Small intestine (tissue), 7 donors: Measurements from ENCODE around the gene SMAD3. TPM values are rescaled to one million over a fixed set of nuclear protein-coding genes. Genes with fewer than 3 reads are reported as not detected.
A peak's percentile ranks its signal among the peaks of the same experiment; 100 is the strongest.

Source experiments
- DNase-seq, 2 donors: peaks; one replicate each; pipeline versions ENCODE4 v3.0.0 to v3.0.0-alpha.2; 2013
- FAIRE-seq: peaks from 2 replicates; lab custom pipeline; 2012; peaks lifted over from hg19 to GRCh38; lab: Jason Lieb, UNC
- H3K27ac ChIP-seq, 3 donors: one replicate each; pipeline ENCODE4 v1.5.1; 2013; ENCODE audit warnings: low read length in 2 of 3, mild to moderate bottlenecking in 2 of 3, control low read depth in 1 of 3, inconsistent platforms in 1 of 3, low read depth in 1 of 3, moderate library complexity in 1 of 3
- H3K27me3 ChIP-seq, 3 donors: one replicate each; pipeline ENCODE4 v1.6.1; 2013; ENCODE audit warnings: low read length in 3 of 3, inconsistent platforms in 1 of 3; ENCODE audit not compliant: control insufficient read depth in 3 of 3, insufficient read depth in 3 of 3
- H3K36me3 ChIP-seq, 3 donors: one replicate each; pipeline ENCODE4 v1.6.1; 2013; ENCODE audit warnings: low read length in 3 of 3, inconsistent platforms in 1 of 3, low read depth in 1 of 3, mild to moderate bottlenecking in 1 of 3, moderate library complexity in 1 of 3; ENCODE audit not compliant: control insufficient read depth in 3 of 3, insufficient read depth in 2 of 3
- H3K4me1 ChIP-seq, 3 donors: one replicate each; pipeline ENCODE4 v1.6.1; 2013; ENCODE audit warnings: low read length in 2 of 3, inconsistent platforms in 1 of 3, low read depth in 1 of 3, mild to moderate bottlenecking in 1 of 3, moderate library complexity in 1 of 3; ENCODE audit not compliant: control insufficient read depth in 3 of 3, insufficient read depth in 2 of 3
- H3K4me3 ChIP-seq, 3 donors: one replicate each; pipeline ENCODE4 v1.5.1; 2013; ENCODE audit warnings: low read length in 3 of 3, control low read depth in 1 of 3, inconsistent platforms in 1 of 3, low read depth in 1 of 3, mild to moderate bottlenecking in 1 of 3, moderate library complexity in 1 of 3
- H3K9me3 ChIP-seq, 2 donors: one replicate each; pipeline ENCODE4 v1.6.1; 2013; ENCODE audit warnings: low read depth in 1 of 2, low read length in 1 of 2; ENCODE audit not compliant: control insufficient read depth in 2 of 2, insufficient read depth in 1 of 2
- WGBS, 3 donors: extraction: QIAGEN DNeasy Blood & Tissue Kit; methylation state at CpG; one replicate each; pipeline ENCODE4 v1.1.7; 2013; 5-methylcytosine and 5-hydroxymethylcytosine counted together
- polyA plus RNA-seq, 4 donors: library from polyadenylated mRNA; stranded (reverse) in 3 of 4; unstranded in 1 of 4; fragments of 200-250 nt in 3 of 4; fragments of 120-200 nt in 1 of 4; gene quantifications; one replicate each; pipeline versions ENCODE4 v1.2.1 to v1.2.3, GENCODE V29; 2013
- donor health status: healthy with polysubstance abuse.
- donor health status: control.
- donor health status: control.
- donor health status: Bipolar disorder and iron deficiency.
- donor health status: healthy.

SMAD3 gene
- polyA plus RNA-seq, 4 donors = 11.6 to 33.2 (median 14.6) TPM

- DNase-seq = no peak
- peaks cover 0 to 34% (median 0%) of the 10 kb centered on the region in 3 donors for H3K4me1 ChIP-seq
- no peaks in the 10 kb centered on the region for H3K36me3 ChIP-seq
- no peaks in the 10 kb centered on the region for H3K27me3 ChIP-seq
- no peak overlapping the region for H3K4me3 ChIP-seq
- no peak for FAIRE-seq
- no peak overlapping the region for H3K27ac ChIP-seq
- no peaks in the 10 kb centered on the region for H3K9me3 ChIP-seq
These were observed 26.7 kb upstream of the SMAD3 start for GRCh38 chr15:67038736-67039135.

DNA sequence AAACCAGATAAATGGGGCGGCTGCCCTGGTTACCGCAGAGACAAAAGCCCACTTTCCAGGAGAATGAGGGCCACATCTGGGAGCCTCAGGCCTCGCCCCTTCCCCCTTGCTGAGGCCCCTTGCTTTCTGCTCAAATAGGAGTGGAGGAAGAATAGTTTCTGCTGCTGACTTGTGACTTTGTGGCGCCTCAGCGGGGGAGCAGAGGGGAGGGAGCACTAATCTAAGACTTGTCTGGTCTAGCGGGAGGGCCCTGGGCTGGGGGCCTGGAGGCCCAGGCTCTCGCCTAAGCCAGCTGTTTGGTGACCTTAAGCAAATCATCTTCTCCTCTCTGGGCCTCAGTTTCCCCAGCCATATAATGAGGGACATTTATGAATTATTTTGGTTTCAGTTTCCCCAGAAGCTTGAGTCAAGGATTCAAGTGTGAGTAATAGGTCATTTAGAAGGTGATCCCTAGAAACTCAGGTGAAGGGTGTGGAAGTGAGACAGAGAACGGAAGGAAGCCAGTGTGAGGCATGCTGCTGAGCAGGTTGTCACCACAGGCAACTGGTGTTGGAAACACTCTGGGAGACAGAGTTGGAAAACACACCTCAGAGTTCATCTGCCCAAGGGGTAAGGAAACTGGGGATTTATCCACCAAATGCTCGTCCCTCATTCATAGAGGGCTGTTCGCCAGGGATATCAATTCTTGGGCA lies 25.9 kb upstream of the SMAD3 start:
- Histone ChIP-seq H3K36me3 (peaks cover 0 to 5% (median 0%) of the 10 kb centered on the region in 3 donors), H3K9me3 (no peaks in the 10 kb centered on the region), H3K27ac (peak overlapping the region in 2 of 3 donors; percentile 3 to 38), H3K27me3 (no peaks in the 10 kb centered on the region), H3K4me1 (peaks cover 0 to 38% (median 0%) of the 10 kb centered on the region in 3 donors), H3K4me3 (no peak overlapping the region)
- 75 to 80% (median 78%) methylated on average over 10 of the region's 10 CpGs for WGBS, 3 donors
- peak; percentile 74 to 79 for DNase-seq
- FAIRE-seq = no peak

GRCh38 chr15:67040277-67040676 lies 25.1 kb upstream of the SMAD3 start:
- FAIRE-seq = no peak
- H3K27ac ChIP-seq = peak overlapping the region in 2 of 3 donors; percentile 3 to 38
- DNase-seq = no peak
- H3K4me3 ChIP-seq = no peak overlapping the region
- 54 to 76% (median 69%) methylated on average over 2 of the region's 2 CpGs for WGBS, 3 donors
- H3K27me3 ChIP-seq = no peaks in the 10 kb centered on the region
- H3K4me1 ChIP-seq = peaks cover 0 to 40% (median 0%) of the 10 kb centered on the region in 3 donors
- H3K36me3 ChIP-seq = peaks cover 0 to 5% (median 0%) of the 10 kb centered on the region in 3 donors
- no peaks in the 10 kb centered on the region for H3K9me3 ChIP-seq

GRCh38 chr15:67042551-67043142 lies 22.8 kb upstream of the SMAD3 start:
- DNase-seq = peak; percentile 70 to 82
- H3K27ac ChIP-seq = peak overlapping the region; percentile 46 to 80 (median 77)
- H3K9me3 ChIP-seq = no peaks in the 10 kb centered on the region
- no peaks in the 10 kb centered on the region for H3K27me3 ChIP-seq
- no peak for FAIRE-seq
- no peak overlapping the region for H3K4me3 ChIP-seq
- WGBS, 3 donors = 12 to 40% (median 29%) methylated on average over 7 of the region's 7 CpGs
- peaks cover 0 to 5% (median 0%) of the 10 kb centered on the region in 3 donors for H3K36me3 ChIP-seq
- H3K4me1 ChIP-seq = peaks cover 0 to 36% (median 2%) of the 10 kb centered on the region in 3 donors

- H3K27me3 ChIP-seq = no peaks in the 10 kb centered on the region
- WGBS, 3 donors = 74 to 86% (median 82%) methylated on average over 11 to 13 of the region's 13 CpGs
- peaks cover 0 to 5% (median 0%) of the 10 kb centered on the region in 3 donors for H3K36me3 ChIP-seq
- H3K4me1 ChIP-seq = peaks cover 0 to 49% (median 2%) of the 10 kb centered on the region in 3 donors
- no peak for FAIRE-seq
- DNase-seq = no peak
- no peak overlapping the region for H3K4me3 ChIP-seq
- peak overlapping the region in 2 of 3 donors; percentile 57 to 68 for H3K27ac ChIP-seq
- no peaks in the 10 kb centered on the region for H3K9me3 ChIP-seq
These were observed 21.2 kb upstream of the SMAD3 start for GRCh38 chr15:67043939-67044771.

DNA sequence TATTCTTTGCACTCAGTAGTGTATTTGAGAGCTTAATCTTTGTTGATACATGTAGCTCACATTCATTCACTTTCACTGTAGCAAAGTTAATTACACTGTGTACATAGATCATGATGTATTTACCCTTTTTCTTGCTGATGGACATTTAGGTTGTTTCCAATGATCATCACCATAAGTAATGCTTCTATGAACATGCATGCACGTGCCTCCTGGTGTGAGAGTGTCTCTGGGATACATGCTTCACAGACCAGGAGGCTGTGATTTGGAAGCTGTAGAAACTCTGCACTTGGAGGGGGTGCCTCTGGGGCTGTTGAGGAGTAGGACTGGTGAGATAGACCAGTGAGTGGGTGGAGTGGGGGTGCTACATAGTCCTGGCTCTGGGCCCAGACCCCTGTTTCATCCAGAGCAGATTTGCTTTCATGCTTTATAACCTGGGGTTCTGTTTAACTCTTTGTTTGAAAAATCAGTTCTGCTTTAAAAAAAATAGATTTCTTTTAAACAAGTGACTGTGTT lies 18.2 kb upstream of the SMAD3 start:
- no peaks in the 10 kb centered on the region for H3K27me3 ChIP-seq
- WGBS, 3 donors = 21 to 63% (median 26%) methylated on average over 1 of the region's 1 CpG

DNA sequence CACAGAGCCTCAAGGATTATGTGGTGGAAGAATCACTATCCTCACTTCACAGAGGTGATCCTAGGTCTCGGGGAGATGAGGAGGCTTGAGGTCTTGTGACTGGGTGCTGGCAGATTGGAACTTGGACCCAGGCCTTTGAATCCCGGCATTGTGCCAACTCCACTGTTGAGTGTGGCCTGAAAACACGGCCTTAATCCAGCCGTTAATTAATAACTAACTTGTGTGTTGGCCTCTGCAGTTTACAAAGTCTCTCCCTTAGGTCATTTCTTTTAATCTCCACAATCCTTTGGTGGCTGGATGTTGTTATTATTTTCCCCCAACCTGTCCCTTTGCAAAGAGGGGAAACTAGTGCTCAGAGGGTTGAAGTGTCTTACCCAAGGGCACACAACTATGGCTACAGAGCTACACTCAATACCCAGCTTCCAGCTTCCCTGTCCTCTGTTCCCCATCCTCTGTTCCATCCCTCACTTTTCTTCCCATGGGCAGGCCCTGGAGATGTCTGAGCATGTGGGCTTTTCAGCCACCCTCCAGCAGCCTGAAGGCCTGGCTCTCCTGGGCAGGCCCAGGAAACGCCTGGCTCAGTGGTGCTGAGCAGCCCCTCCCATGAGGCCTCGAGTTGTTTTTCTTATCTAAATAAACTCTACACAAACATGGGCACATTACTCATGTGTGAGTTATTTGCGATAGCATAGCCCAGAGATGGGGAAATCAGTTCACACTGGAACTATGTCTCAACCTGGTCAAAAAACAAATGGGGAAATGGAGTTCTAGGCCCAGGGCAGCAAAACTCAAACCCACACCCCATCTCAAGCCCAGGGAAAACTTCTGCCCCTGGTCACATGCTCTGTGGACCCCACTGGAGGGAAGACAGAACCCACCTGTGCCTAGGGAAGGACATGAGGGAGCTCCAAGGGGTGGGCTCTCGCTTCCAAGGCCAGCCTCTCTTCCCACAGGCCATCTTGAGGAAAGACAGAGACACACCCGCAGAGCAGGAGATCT lies 16.8 kb upstream of the SMAD3 start:
- no peaks in the 10 kb centered on the region for H3K9me3 ChIP-seq
- FAIRE-seq (no peak), DNase-seq (peak; percentile 94 to 98)
- WGBS, 3 donors = 19 to 48% (median 26%) methylated on average over 9 of the region's 9 CpGs
- H3K27ac ChIP-seq = peak overlapping the region; percentile 95 to 98 (median 97)
- H3K36me3 ChIP-seq = peaks cover 0 to 5% (median 0%) of the 10 kb centered on the region in 3 donors
- peaks cover 7 to 53% (median 12%) of the 10 kb centered on the region in 3 donors for H3K4me1 ChIP-seq
- H3K4me3 ChIP-seq = no peak overlapping the region
- H3K27me3 ChIP-seq = no peaks in the 10 kb centered on the region

More for the DNA sequence above, 18.2 kb upstream of the SMAD3 start:
- FAIRE-seq = no peak
- H3K36me3 ChIP-seq = peaks cover 0 to 5% (median 0%) of the 10 kb centered on the region in 3 donors
- no peak for DNase-seq
- peaks cover 7 to 67% (median 12%) of the 10 kb centered on the region in 3 donors for H3K4me1 ChIP-seq
- peak overlapping the region in 2 of 3 donors; percentile 52 to 98 for H3K27ac ChIP-seq
- H3K9me3 ChIP-seq = no peaks in the 10 kb centered on the region
- no peak overlapping the region for H3K4me3 ChIP-seq
